ENCODE measurements around the gene KDM1A. TPM values are rescaled to one million over a fixed set of nuclear protein-coding genes. Genes with fewer than 3 reads are reported as not detected.
A peak's percentile ranks its signal among the peaks of the same experiment; 100 is the strongest.

KDM1A gene
- total RNA-seq, 1 donor from 2014 or later = 89.9 TPM

DNA sequence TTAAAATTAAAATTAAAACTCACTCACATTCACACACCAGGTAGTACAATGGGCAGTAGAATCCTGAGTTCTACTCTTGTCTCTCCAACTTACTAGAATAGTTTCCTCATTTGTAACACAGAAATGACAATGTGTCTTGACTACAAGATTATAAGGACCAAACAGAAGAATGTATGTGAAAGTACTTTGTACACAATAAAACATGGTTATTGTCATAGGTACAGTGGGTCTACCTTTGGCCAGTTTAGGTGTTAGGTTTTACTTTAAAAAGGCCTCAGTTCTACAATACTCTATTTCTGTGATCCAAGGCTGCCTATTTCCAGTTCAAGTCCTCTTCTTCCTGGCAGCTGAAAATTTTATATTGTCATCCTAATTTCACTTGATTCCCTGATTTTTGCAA, 99.1 kb downstream of the KDM1A start:
- Mint-ChIP-seq H3K4me1 (ENCODE audit: low read depth) (peaks cover 69% of the 10 kb centered on the region), H3K27me3 (ENCODE audit: low read depth) (no peaks in the 10 kb centered on the region), H3K36me3 (ENCODE audit: low read depth) (no peaks in the 10 kb centered on the region), H3K4me3 (ENCODE audit: unreplicated experiment) (no peak overlapping the region), H3K9me3 (ENCODE audit: low read depth) (no peaks in the 10 kb centered on the region), H3K27ac (ENCODE audit: unreplicated experiment) (no peak overlapping the region)
- TF ChIP-seq, protein P1, sequence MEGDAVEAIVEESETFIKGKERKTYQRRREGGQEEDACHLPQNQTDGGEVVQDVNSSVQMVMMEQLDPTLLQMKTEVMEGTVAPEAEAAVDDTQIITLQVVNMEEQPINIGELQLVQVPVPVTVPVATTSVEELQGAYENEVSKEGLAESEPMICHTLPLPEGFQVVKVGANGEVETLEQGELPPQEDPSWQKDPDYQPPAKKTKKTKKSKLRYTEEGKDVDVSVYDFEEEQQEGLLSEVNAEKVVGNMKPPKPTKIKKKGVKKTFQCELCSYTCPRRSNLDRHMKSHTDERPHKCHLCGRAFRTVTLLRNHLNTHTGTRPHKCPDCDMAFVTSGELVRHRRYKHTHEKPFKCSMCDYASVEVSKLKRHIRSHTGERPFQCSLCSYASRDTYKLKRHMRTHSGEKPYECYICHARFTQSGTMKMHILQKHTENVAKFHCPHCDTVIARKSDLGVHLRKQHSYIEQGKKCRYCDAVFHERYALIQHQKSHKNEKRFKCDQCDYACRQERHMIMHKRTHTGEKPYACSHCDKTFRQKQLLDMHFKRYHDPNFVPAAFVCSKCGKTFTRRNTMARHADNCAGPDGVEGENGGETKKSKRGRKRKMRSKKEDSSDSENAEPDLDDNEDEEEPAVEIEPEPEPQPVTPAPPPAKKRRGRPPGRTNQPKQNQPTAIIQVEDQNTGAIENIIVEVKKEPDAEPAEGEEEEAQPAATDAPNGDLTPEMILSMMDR (IDR thresholded peaks at IDR 0.05) = no peak
- DNase-seq (ENCODE audit: low spot score) = no peak

DNA sequence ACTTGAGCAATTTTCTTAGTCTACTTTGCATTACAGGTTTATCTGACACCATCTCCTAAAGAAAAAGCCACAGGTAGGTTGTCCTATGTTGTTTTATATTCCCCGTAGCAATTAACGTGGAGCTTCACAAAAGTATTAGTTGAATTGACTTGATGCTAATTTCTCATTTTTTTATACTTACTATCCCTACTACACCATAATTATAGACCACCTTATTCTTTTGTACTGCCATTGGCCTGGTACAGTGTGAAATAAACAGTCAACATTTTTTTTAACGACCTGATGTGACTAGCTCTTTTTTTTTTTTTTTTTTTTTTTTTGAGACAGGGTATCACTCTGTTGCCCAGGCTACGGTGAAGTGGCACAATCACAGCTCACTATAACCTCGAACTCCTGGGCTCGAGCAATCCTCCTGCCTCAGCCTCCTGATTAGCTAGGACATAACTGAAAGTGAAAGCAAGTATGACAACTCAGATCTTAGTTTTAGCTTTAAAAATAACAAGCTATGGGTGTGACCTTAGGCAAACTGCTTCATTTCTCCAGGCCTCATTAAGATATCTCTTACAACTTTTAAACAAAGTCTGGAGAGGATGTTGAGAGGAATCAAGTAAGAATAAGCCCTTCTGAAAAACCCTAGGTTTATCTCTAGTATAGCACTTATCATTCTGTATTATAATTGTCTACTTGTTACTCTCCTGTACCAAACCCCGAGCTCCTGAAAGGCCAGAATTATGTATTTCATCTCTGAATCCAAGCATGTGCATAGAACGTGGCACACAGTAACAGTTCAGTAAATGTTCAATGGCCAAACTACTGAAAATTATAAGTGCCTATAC, 99.9 kb downstream of the KDM1A start:
- Mint-ChIP-seq H3K36me3 (ENCODE audit: low read depth) (no peaks in the 10 kb centered on the region), H3K9me3 (ENCODE audit: low read depth) (no peaks in the 10 kb centered on the region), H3K27ac (ENCODE audit: unreplicated experiment) (peak overlapping the region; percentile 85), H3K27me3 (ENCODE audit: low read depth) (no peaks in the 10 kb centered on the region), H3K4me1 (ENCODE audit: low read depth) (peaks cover 69% of the 10 kb centered on the region), H3K4me3 (ENCODE audit: unreplicated experiment) (no peak overlapping the region)
- TF ChIP-seq, protein P1 (IDR thresholded peaks at IDR 0.05) = no peak
- no peak for DNase-seq (ENCODE audit: low spot score)

DNA sequence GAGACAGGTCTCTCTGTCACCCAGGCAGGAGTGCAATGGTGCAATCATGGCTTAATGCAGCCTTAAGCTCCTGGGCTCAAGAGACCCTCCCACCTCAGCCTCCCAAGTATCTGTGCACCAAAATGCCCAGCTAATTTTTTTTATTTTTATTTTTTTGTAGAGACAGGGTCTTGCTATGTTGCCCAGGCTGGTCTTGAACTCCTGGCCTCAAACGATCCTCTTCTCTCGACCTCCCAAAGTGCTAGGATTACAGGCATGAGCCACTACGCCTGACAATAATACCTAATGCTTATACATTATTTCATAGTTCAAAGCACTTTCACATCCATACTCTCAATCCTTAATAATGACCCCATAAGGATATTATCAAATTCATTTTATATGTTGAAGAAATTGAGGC, 101.1 kb downstream of the KDM1A start:
- TF ChIP-seq, protein P1 (IDR thresholded peaks at IDR 0.05) = no peak
- DNase-seq (ENCODE audit: low spot score) = no peak
- Mint-ChIP-seq H3K27me3 (ENCODE audit: low read depth) (no peaks in the 10 kb centered on the region), H3K27ac (ENCODE audit: unreplicated experiment) (peak overlapping the region; percentile 33), H3K4me1 (ENCODE audit: low read depth) (peaks cover 70% of the 10 kb centered on the region), H3K4me3 (ENCODE audit: unreplicated experiment) (no peak overlapping the region), H3K9me3 (ENCODE audit: low read depth) (no peaks in the 10 kb centered on the region), H3K36me3 (ENCODE audit: low read depth) (no peaks in the 10 kb centered on the region)

DNA sequence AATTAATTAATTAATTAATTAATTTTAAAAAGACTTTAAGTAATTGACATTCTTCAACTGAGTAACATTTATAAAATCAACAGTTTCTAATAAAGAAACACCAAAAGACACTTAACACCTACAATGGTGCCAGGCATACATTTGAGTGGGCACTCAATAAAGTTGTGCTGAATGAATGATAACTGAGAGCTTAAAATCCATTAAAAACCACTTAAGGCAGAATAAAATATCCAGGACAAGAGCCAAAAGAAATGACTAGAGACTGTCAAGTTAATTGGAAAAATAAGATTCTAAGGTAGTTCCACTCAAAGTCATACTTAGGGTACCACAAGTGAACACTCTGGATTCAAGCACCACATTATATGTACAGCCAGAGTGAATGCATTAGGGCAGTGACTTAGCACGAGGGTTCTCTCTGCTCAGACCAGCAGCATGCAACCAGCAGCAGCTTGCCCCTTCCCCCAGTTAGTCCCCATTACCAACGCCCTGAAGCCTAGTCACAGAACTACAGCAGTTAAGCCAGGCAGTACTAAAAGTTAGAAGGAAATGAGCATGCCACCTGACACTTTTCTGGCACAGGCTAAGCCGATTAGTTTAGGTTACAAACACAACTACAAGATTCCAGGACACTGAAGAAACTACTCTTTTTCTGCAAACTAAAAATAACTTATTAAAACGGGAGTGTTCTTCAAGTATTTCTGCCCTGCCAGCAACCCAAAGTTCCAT, 102.9 kb downstream of the KDM1A start:
- Mint-ChIP-seq H3K27me3 (ENCODE audit: low read depth) (no peaks in the 10 kb centered on the region), H3K4me3 (ENCODE audit: unreplicated experiment) (peak overlapping the region; percentile 38), H3K9me3 (ENCODE audit: low read depth) (no peaks in the 10 kb centered on the region), H3K4me1 (ENCODE audit: low read depth) (peaks cover 77% of the 10 kb centered on the region), H3K36me3 (ENCODE audit: low read depth) (no peaks in the 10 kb centered on the region), H3K27ac (ENCODE audit: unreplicated experiment) (peak overlapping the region; percentile 87)
- no peak for DNase-seq (ENCODE audit: low spot score)
- TF ChIP-seq, protein P1 (IDR thresholded peaks at IDR 0.05) = no peak

DNA sequence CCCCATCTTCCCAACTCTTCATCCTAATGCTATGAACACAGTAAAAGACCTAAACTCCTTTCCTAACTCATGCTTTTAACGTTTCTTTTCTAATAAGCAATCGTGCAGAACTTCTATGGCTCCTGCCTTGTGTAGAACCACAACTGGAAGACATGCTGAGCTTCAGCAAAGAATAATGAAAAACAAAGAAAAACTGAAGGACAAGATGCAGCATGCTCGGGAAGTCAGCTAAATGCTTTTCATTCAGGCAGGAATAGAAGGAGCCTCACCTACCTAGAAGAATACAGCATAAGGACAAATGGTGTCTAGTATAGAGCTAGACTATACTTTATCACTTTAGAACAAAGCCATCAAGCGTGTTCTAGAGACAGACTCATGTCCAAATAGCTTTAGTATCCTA, 103.5 kb downstream of the KDM1A start:
- Mint-ChIP-seq H3K27ac (ENCODE audit: unreplicated experiment) (peak overlapping the region; percentile 87), H3K9me3 (ENCODE audit: low read depth) (no peaks in the 10 kb centered on the region), H3K36me3 (ENCODE audit: low read depth) (no peaks in the 10 kb centered on the region), H3K27me3 (ENCODE audit: low read depth) (no peaks in the 10 kb centered on the region), H3K4me3 (ENCODE audit: unreplicated experiment) (peak overlapping the region; percentile 38), H3K4me1 (ENCODE audit: low read depth) (peaks cover 79% of the 10 kb centered on the region)
- TF ChIP-seq, protein P1 (IDR thresholded peaks at IDR 0.05) = no peak
- no peak for DNase-seq (ENCODE audit: low spot score)
